Lower leg skin (tissue), 4 donors: ENCODE data around the gene MAN1A2. TPM values are rescaled to one million over a fixed set of nuclear protein-coding genes. Genes with fewer than 3 reads are reported as not detected.

ENCODE experiments used
- DNase-seq, 2 donors: peaks; one replicate each; pipeline ENCODE4 v3.0.0-alpha.2; 2019; ENCODE audit warnings: low spot score in 2 of 2
- H3K4me3 ChIP-seq: fragments of 200-600 bp; sonication (generic); 2 replicates; pipeline ENCODE4 v1.5.1; 2017; ENCODE audit warnings: mild to moderate bottlenecking, low read depth; ENCODE audit not compliant: poor library complexity, severe bottlenecking
- CTCF ChIP-seq, 3 donors: fragments of 450-650 bp; IDR thresholded peaks; one replicate each; pipeline ENCODE4 v1.5.1; 2016; ENCODE audit warnings: antibody characterized with exemption in 3 of 3, mild to moderate bottlenecking in 3 of 3, moderate library complexity in 2 of 3
- POLR2A ChIP-seq, 2 donors: fragments of 450-650 bp; IDR thresholded peaks; one replicate each; pipeline ENCODE4 v1.6.1; 2016 to 2017; ENCODE audit warnings: antibody characterized with exemption in 2 of 2, mild to moderate bottlenecking in 1 of 2, moderate library complexity in 1 of 2
- WGBS, 2 donors: methylation state at CpG; one replicate each; pipeline ENCODE4 v1.1.5; 2018; 5-methylcytosine and 5-hydroxymethylcytosine counted together
- intact Hi-C: fragments of 100-400 bp; cut with DNase I; formaldehyde crosslinking; loops from one replicate; pipeline ENCODE4 v1.15.0; 2023; ENCODE audit warnings: low total_unique reads
- total RNA-seq, 4 donors: library from RNA; depleted of rRNA; stranded (reverse); fragments of >200 nt; gene quantifications; one replicate each; pipeline ENCODE4 v1.1.0, GENCODE V29; 2016

The MAN1A2 gene
- total RNA-seq, 4 donors from 2014 or later: 19.9 to 34.5 (median 25.7) TPM

GRCh38 chr1:117568999-117569398, 201.8 kb downstream of the MAN1A2 start:
- intact Hi-C loops: no loop called here
- DNase-seq: peak in 1 of 2 donors; percentile 18
- H3K4me3 ChIP-seq: no peak overlapping the region
- WGBS, 2 donors: 90 to 91% methylated on average over 6 of the region's 6 CpGs
- TF ChIP-seq POLR2A (IDR thresholded peaks at IDR 0.05): no peak
- TF ChIP-seq CTCF (IDR thresholded peaks at IDR 0.05): no peak

- H3K4me3 ChIP-seq: no peak overlapping the region
- TF ChIP-seq POLR2A (IDR thresholded peaks at IDR 0.05): no peak
- no peak for TF ChIP-seq CTCF (IDR thresholded peaks at IDR 0.05)
- no peak for DNase-seq
- WGBS, 2 donors: 13 to 20% methylated on average over 3 of the region's 3 CpGs
- intact Hi-C loops: no loop called here
Observed at GRCh38 chr1:117569856-117570255, 202.6 kb downstream of the MAN1A2 start.

- TF ChIP-seq CTCF (IDR thresholded peaks at IDR 0.05): no peak
- TF ChIP-seq POLR2A (IDR thresholded peaks at IDR 0.05): no peak
- WGBS, 2 donors: 63 to 66% methylated on average over 8 of the region's 8 CpGs
- peak in 1 of 2 donors; percentile 68 for DNase-seq
- H3K4me3 ChIP-seq: no peak overlapping the region
- intact Hi-C loops: no loop called here
Observed at GRCh38 chr1:117570988-117571409, 203.8 kb downstream of the MAN1A2 start.

GRCh38 chr1:117571496-117571895, 204.2 kb downstream of the MAN1A2 start:
- intact Hi-C loops: no loop called here
- WGBS, 2 donors: 77 to 84% methylated on average over 5 of the region's 5 CpGs
- peak in 1 of 2 donors; percentile 9 for DNase-seq
- H3K4me3 ChIP-seq: no peak overlapping the region
- no peak for TF ChIP-seq CTCF (IDR thresholded peaks at IDR 0.05)
- no peak for TF ChIP-seq POLR2A (IDR thresholded peaks at IDR 0.05)

- TF ChIP-seq POLR2A (IDR thresholded peaks at IDR 0.05) (no peak), CTCF (IDR thresholded peaks at IDR 0.05) (no peak)
- peak in 1 of 2 donors; percentile 65 for DNase-seq
- no peak overlapping the region for H3K4me3 ChIP-seq
- WGBS, 2 donors: 65 to 68% methylated on average over 4 of the region's 4 CpGs
- intact Hi-C loops: no loop called here
Observed at GRCh38 chr1:117572546-117572945, 205.3 kb downstream of the MAN1A2 start.

- no peak for TF ChIP-seq CTCF (IDR thresholded peaks at IDR 0.05)
- TF ChIP-seq POLR2A (IDR thresholded peaks at IDR 0.05): no peak
- no peak overlapping the region for H3K4me3 ChIP-seq
- WGBS, 2 donors: 60 to 78% methylated on average over 10 of the region's 10 CpGs
- peak in 1 of 2 donors; percentile 49 for DNase-seq
- intact Hi-C loops: no loop called here
Observed at GRCh38 chr1:117573386-117574023, 206.3 kb downstream of the MAN1A2 start.
